H9 (cell line): ENCODE data around the gene FGF12. TPM values are rescaled to one million over a fixed set of nuclear protein-coding genes. Genes with fewer than 3 reads are reported as not detected.

Experiments used
- DNase-seq: peaks from one replicate; pipeline ENCODE4 v3.0.0-alpha.2; 2017
- H2AFZ ChIP-seq: one replicate; pipeline ENCODE4 v1.6.1; 2013; ENCODE audit warnings: mild to moderate bottlenecking, low read length, control low read depth, moderate library complexity
- H2AK5ac ChIP-seq: 2 replicates; pipeline ENCODE4 v1.6.1; 2013; ENCODE audit warnings: low read length, control low read depth, mixed read lengths; ENCODE audit not compliant: insufficient read length
- H2BK120ac ChIP-seq: one replicate; pipeline ENCODE4 v1.6.1; 2013; ENCODE audit warnings: low read depth, mild to moderate bottlenecking, low read length, control low read depth, inconsistent platforms; ENCODE audit not compliant: poor library complexity, severe bottlenecking
- H2BK12ac ChIP-seq: 2 replicates; pipeline ENCODE4 v1.6.1; 2013; ENCODE audit warnings: low read length, control low read depth, mixed read lengths, low read depth; ENCODE audit not compliant: insufficient read length
- H2BK15ac ChIP-seq: 2 replicates; pipeline ENCODE4 v1.6.1; 2013; ENCODE audit warnings: low read depth, low read length, control low read depth
- H2BK20ac ChIP-seq: one replicate; pipeline ENCODE4 v1.6.1; 2013; ENCODE audit warnings: low read depth, mild to moderate bottlenecking, low read length, control low read depth, inconsistent platforms; ENCODE audit not compliant: poor library complexity, severe bottlenecking
- H2BK5ac ChIP-seq: 2 replicates; pipeline ENCODE4 v1.6.1; 2013; ENCODE audit warnings: low read length, control low read depth, mixed read lengths; ENCODE audit not compliant: insufficient read length
- H3K14ac ChIP-seq: 2 replicates; pipeline ENCODE4 v1.6.1; 2013; ENCODE audit warnings: low read length, control low read depth; ENCODE audit not compliant: insufficient read depth
- H3K18ac ChIP-seq: 2 replicates; pipeline ENCODE4 v1.6.1; 2013; ENCODE audit warnings: low read depth, mild to moderate bottlenecking, mixed read lengths, low read length, control low read depth; ENCODE audit not compliant: insufficient read length
- H3K23ac ChIP-seq: 2 replicates; pipeline ENCODE4 v1.6.1; 2013; ENCODE audit warnings: low read length, control low read depth, mixed read lengths, low read depth; ENCODE audit not compliant: insufficient read length
- H3K23me2 ChIP-seq: 2 replicates; pipeline ENCODE4 v1.6.1; 2013; ENCODE audit warnings: low read depth, mild to moderate bottlenecking, mixed read lengths, low read length, control low read depth; ENCODE audit not compliant: insufficient read length, poor library complexity, severe bottlenecking
- H3K27ac ChIP-seq: 2 replicates; pipeline ENCODE4 v1.5.1; 2013; ENCODE audit warnings: low read length, control low read depth, mixed read lengths, low read depth; ENCODE audit not compliant: insufficient read length
- H3K27me3 ChIP-seq: 2 replicates; pipeline ENCODE4 v1.6.1; 2013; ENCODE audit warnings: low read length, control low read depth, inconsistent platforms; ENCODE audit not compliant: insufficient read depth
- H3K4ac ChIP-seq: 2 replicates; pipeline ENCODE4 v1.6.1; 2013; ENCODE audit warnings: low read depth, mild to moderate bottlenecking, control low read depth, inconsistent platforms, low read length, moderate library complexity
- H3K4me1 ChIP-seq: 2 replicates; pipeline ENCODE4 v1.6.1; 2013; ENCODE audit warnings: low read length, control low read depth, inconsistent platforms; ENCODE audit not compliant: insufficient read depth
- H3K4me2 ChIP-seq: 2 replicates; pipeline ENCODE4 v1.6.1; 2013; ENCODE audit warnings: low read length, control low read depth, mixed read lengths; ENCODE audit not compliant: insufficient read length, insufficient read depth
- H3K56ac ChIP-seq: 2 replicates; pipeline ENCODE4 v1.6.1; 2013; ENCODE audit warnings: low read depth, mild to moderate bottlenecking, mixed read lengths, low read length, control low read depth; ENCODE audit not compliant: insufficient read length
- H3K79me1 ChIP-seq: 2 replicates; pipeline ENCODE4 v1.6.1; 2013; ENCODE audit warnings: low read depth, mild to moderate bottlenecking, moderate library complexity, low read length, control low read depth, inconsistent platforms; ENCODE audit not compliant: insufficient read depth, poor library complexity, severe bottlenecking
- H3K79me2 ChIP-seq: 2 replicates; pipeline ENCODE4 v1.6.1; 2013; ENCODE audit warnings: low read length, control low read depth, inconsistent platforms; ENCODE audit not compliant: insufficient read depth
- H3K9ac ChIP-seq: 2 replicates; pipeline ENCODE4 v1.6.1; 2013; ENCODE audit warnings: low read length, control low read depth, mixed read lengths; ENCODE audit not compliant: insufficient read length; ENCODE audit errors: extremely low read depth
- H3K9me3 ChIP-seq: one replicate; pipeline ENCODE4 v1.6.1; 2013; ENCODE audit warnings: low read depth, low read length, inconsistent platforms; ENCODE audit not compliant: control insufficient read depth
- H3T11ph ChIP-seq: one replicate; pipeline ENCODE4 v1.6.1; 2013; ENCODE audit warnings: mild to moderate bottlenecking, low read length, control low read depth, inconsistent platforms
- H4K20me1 ChIP-seq: one replicate; pipeline ENCODE4 v1.6.1; 2013; ENCODE audit not compliant: control insufficient read depth, insufficient read length, insufficient read depth
- H4K5ac ChIP-seq: 2 replicates; pipeline ENCODE4 v1.6.1; 2013; ENCODE audit warnings: low read depth, mild to moderate bottlenecking, mixed read lengths, low read length, control low read depth; ENCODE audit not compliant: insufficient read length
- H4K8ac ChIP-seq: replicated peaks from 2 replicates; pipeline ENCODE4 v1.6.1; 2013; ENCODE audit warnings: low read length, control low read depth, mixed read lengths, low read depth; ENCODE audit not compliant: insufficient read length
- H4K91ac ChIP-seq: 2 replicates; pipeline ENCODE4 v1.6.1; 2013; ENCODE audit warnings: low read depth, mild to moderate bottlenecking, moderate library complexity, mixed read lengths, low read length, control low read depth; ENCODE audit not compliant: insufficient read length
- H3K27ac Mint-ChIP-seq, 3 experiments: 2 replicates in 2 of 3; 3 replicates in 1 of 3; pipeline ENCODE4 v1.8.0; 2020 to 2021; ENCODE audit warnings: mixed read lengths in 3 of 3, mild to moderate bottlenecking in 1 of 3, moderate library complexity in 1 of 3
- H3K27me3 Mint-ChIP-seq: 2 replicates; pipeline ENCODE4 v1.8.0; 2021; ENCODE audit warnings: low read depth, mild to moderate bottlenecking, moderate library complexity, mixed read lengths
- H3K36me3 Mint-ChIP-seq, 3 experiments: 2 replicates in 2 of 3; 3 replicates in 1 of 3; pipeline ENCODE4 v1.8.0; 2020 to 2021; ENCODE audit warnings: low read depth in 3 of 3, mixed read lengths in 3 of 3; ENCODE audit not compliant: insufficient read depth in 1 of 3
- H3K4me1 Mint-ChIP-seq, 2 experiments: 2 replicates each; pipeline ENCODE4 v1.8.0; 2020; ENCODE audit warnings: mixed read lengths in 2 of 2
- H3K4me3 Mint-ChIP-seq, 2 experiments: 2 replicates in 1 of 2; 3 replicates in 1 of 2; pipeline ENCODE4 v1.8.0; 2020 to 2021; ENCODE audit warnings: mild to moderate bottlenecking in 2 of 2, mixed read lengths in 2 of 2, moderate library complexity in 1 of 2
- H3K9me3 Mint-ChIP-seq, 2 experiments: 2 replicates in 1 of 2; 3 replicates in 1 of 2; pipeline ENCODE4 v1.8.0; 2020; ENCODE audit warnings: mild to moderate bottlenecking in 2 of 2, mixed read lengths in 2 of 2, moderate library complexity in 1 of 2
- CTCF ChIP-seq: fragments of 200-600 bp; sonication (generic); conservative IDR thresholded peaks from 3 replicates; pipeline ENCODE4 v1.8.0; 2021; ENCODE audit warnings: antibody characterized with exemption, mild to moderate bottlenecking
- WGBS: extraction: QIAGEN DNeasy Blood & Tissue Kit; methylation state at CpG from one replicate; pipeline ENCODE4 v1.1.7; 2013; ENCODE audit warnings: missing lambda C conversion rate, low lambda C conversion rate, mixed read lengths; ENCODE audit not compliant: insufficient read length; ENCODE audit errors: extremely low coverage; 5-methylcytosine and 5-hydroxymethylcytosine counted together
- total RNA-seq: library from RNA; stranded (reverse); gene quantifications from 2 replicates; pipeline ENCODE4 v1.2.1, GENCODE V29; 2021

The FGF12 gene
- total RNA-seq, 1 experiment from 2014 or later, result 5.6 TPM

- Histone ChIP-seq H3K18ac (no peak overlapping the region), H2AK5ac (no peak overlapping the region), H3K79me1 (no peaks in the 10 kb centered on the region), H3K27me3 (no peaks in the 10 kb centered on the region), H4K5ac (no peak overlapping the region), H4K20me1 (no peaks in the 10 kb centered on the region), H4K91ac (no peak overlapping the region), H4K8ac (no peak overlapping the region), H2BK15ac (no peak overlapping the region), H3K14ac (no peak overlapping the region), H3K4ac (no peak overlapping the region), H2BK120ac (no peak overlapping the region), H2AFZ (no peak overlapping the region), H3K56ac (no peak overlapping the region), H3K4me2 (no peak overlapping the region), H3K4me1 (no peaks in the 10 kb centered on the region; the same call in 1 of the 2 replicates), H3K23ac (no peak overlapping the region), H2BK5ac (no peak overlapping the region), H2BK12ac (no peak overlapping the region), H3K23me2 (no peaks in the 10 kb centered on the region), H3K9ac (no peak overlapping the region), H3K27ac (no peak overlapping the region), H3K9me3 (no peaks in the 10 kb centered on the region), H2BK20ac (no peak overlapping the region), H3T11ph (no peak overlapping the region), H3K79me2 (no peaks in the 10 kb centered on the region)
- Mint-ChIP-seq H3K27ac (peak overlapping the region in 1 of 3 experiments; percentile 63; a peak in 3 of 7 replicates), H3K4me3 (no peak overlapping the region), H3K4me1 (peaks cover 22 to 32% of the 10 kb centered on the region in 2 experiments), H3K9me3 (peaks cover 0 to 4% of the 10 kb centered on the region in 2 experiments; a peak in 2 of 5 replicates), H3K27me3 (no peaks in the 10 kb centered on the region; the same call in 1 of the 2 replicates), H3K36me3 (no peaks in the 10 kb centered on the region)
- no peak for DNase-seq
- no CpG with 5 or more reads among the region's 4 CpGs for WGBS
- no peak for TF ChIP-seq CTCF
These were observed 539.8 kb downstream of the FGF12 start for GRCh38 chr3:192187485-192188051.
